ENCODE results near the gene SLC5A5. TPM values are rescaled to one million over a fixed set of nuclear protein-coding genes. Genes with fewer than 3 reads are reported as not detected.

SLC5A5 gene
- total and polyA plus RNA-seq, 10 of the 15 experiments (the other 5 are each of a cell fraction or from before 2014, with no cell fraction given) = 0.02 to 0.08 (median 0.05) TPM; not detected in 3

- TF ChIP-seq NR2F1 (conservative IDR thresholded peaks at IDR 0.05) (no peak), PML (IDR thresholded peaks at IDR 0.05; ENCODE audit: low read length) (peak; percentile 74; the same call in 1 of the 2 replicates), SP1 (IDR thresholded peaks at IDR 0.05; ENCODE audit: low read depth, low read length) (no peak), POLR2A (IDR thresholded peaks at IDR 0.05; ENCODE audit: low read depth, low read length) (peak; percentile 61), SKIL (IDR thresholded peaks at IDR 0.05; ENCODE audit: low read depth, poor library complexity, severe bottlenecking) (no peak), NFIC (IDR thresholded peaks at IDR 0.05; ENCODE audit: low read depth, low read length) (no peak), NR2C1 (IDR thresholded peaks at IDR 0.05) (no peak), SRF (IDR thresholded peaks at IDR 0.05; ENCODE audit: low read depth in 2 of 2, low read length in 2 of 2) (no peak), MLLT1 (IDR thresholded peaks at IDR 0.05) (no peak), CTCF (IDR thresholded peaks at IDR 0.05 in 2 of 3, conservative IDR thresholded peaks at IDR 0.05 in 1 of 3; ENCODE audit: control insufficient read depth in 2 of 3, extremely low read depth in 1 of 3, insufficient read depth in 1 of 3, low read depth in 3 of 3, low read length in 3 of 3) (no peak)
- TF ChIP-seq, protein P1, sequence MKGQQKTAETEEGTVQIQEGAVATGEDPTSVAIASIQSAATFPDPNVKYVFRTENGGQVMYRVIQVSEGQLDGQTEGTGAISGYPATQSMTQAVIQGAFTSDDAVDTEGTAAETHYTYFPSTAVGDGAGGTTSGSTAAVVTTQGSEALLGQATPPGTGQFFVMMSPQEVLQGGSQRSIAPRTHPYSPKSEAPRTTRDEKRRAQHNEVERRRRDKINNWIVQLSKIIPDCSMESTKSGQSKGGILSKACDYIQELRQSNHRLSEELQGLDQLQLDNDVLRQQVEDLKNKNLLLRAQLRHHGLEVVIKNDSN (IDR thresholded peaks at IDR 0.05; ENCODE audit: borderline replicate concordance, extremely low read length, insufficient read depth, low read depth, low read length) = no peak
- TF ChIP-seq, protein P2, sequence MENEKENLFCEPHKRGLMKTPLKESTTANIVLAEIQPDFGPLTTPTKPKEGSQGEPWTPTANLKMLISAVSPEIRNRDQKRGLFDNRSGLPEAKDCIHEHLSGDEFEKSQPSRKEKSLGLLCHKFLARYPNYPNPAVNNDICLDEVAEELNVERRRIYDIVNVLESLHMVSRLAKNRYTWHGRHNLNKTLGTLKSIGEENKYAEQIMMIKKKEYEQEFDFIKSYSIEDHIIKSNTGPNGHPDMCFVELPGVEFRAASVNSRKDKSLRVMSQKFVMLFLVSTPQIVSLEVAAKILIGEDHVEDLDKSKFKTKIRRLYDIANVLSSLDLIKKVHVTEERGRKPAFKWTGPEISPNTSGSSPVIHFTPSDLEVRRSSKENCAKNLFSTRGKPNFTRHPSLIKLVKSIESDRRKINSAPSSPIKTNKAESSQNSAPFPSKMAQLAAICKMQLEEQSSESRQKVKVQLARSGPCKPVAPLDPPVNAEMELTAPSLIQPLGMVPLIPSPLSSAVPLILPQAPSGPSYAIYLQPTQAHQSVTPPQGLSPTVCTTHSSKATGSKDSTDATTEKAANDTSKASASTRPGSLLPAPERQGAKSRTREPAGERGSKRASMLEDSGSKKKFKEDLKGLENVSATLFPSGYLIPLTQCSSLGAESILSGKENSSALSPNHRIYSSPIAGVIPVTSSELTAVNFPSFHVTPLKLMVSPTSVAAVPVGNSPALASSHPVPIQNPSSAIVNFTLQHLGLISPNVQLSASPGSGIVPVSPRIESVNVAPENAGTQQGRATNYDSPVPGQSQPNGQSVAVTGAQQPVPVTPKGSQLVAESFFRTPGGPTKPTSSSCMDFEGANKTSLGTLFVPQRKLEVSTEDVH (IDR thresholded peaks at IDR 0.05; ENCODE audit: low read depth, partially characterized antibody) = no peak
- TF ChIP-seq, protein P3, sequence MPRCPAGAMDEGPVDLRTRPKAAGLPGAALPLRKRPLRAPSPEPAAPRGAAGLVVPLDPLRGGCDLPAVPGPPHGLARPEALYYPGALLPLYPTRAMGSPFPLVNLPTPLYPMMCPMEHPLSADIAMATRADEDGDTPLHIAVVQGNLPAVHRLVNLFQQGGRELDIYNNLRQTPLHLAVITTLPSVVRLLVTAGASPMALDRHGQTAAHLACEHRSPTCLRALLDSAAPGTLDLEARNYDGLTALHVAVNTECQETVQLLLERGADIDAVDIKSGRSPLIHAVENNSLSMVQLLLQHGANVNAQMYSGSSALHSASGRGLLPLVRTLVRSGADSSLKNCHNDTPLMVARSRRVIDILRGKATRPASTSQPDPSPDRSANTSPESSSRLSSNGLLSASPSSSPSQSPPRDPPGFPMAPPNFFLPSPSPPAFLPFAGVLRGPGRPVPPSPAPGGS (IDR thresholded peaks at IDR 0.05; ENCODE audit: borderline replicate concordance, insufficient read depth, low read depth, low read length, poor library complexity, severe bottlenecking) = peak; percentile 42
These were observed 6.1 kb upstream of the SLC5A5 start (continued) for GRCh38 chr19:17865364-17866311.
